HL-60 (cell line): ENCODE data around the gene FAM50B.

Experiments used
- DNase-seq, 2 experiments: peaks; one replicate each; pipeline ENCODE4 v3.0.0-alpha.2; 2010 to 2020; ENCODE audit warnings: low read depth in 1 of 2, low spot score in 1 of 2
- H3K27ac ChIP-seq: fragments of 250-450 bp; sonication (Bioruptor Pico); replicated peaks from 2 replicates; pipeline ENCODE4 v1.5.1; 2020; ENCODE audit warnings: mild to moderate bottlenecking, moderate library complexity
- H3K27me3 ChIP-seq: fragments of 250-450 bp; sonication (Bioruptor Pico); 2 replicates; pipeline ENCODE4 v1.5.1; 2021; ENCODE audit warnings: mild to moderate bottlenecking, moderate library complexity; ENCODE audit not compliant: insufficient read depth, poor library complexity, severe bottlenecking
- H3K4me3 ChIP-seq: replicated peaks from 2 replicates; pipeline ENCODE4 v1.5.1; 2011; ENCODE audit warnings: mild to moderate bottlenecking, control low read depth, low read length; ENCODE audit not compliant: insufficient read depth
- GABPA ChIP-seq: IDR thresholded peaks from 2 replicates; pipeline ENCODE4 v1.6.1; 2012; ENCODE audit warnings: low read depth
- POLR2AphosphoS5 ChIP-seq: IDR thresholded peaks from 2 replicates; pipeline ENCODE4 v1.6.1; 2012; ENCODE audit warnings: low read depth
- SPI1 ChIP-seq: IDR thresholded peaks from 2 replicates; pipeline ENCODE4 v1.6.1; 2012; ENCODE audit warnings: low read depth, mild to moderate bottlenecking, borderline replicate concordance
- TF ChIP-seq, protein P1 (sequence below): IDR thresholded peaks from one replicate; pipeline ENCODE4 v1.5.1; 2011; ENCODE audit warnings: low read length, control low read depth, inconsistent platforms; ENCODE audit not compliant: insufficient read depth
- TF ChIP-seq, protein P2 (sequence below): IDR thresholded peaks from 2 replicates; pipeline ENCODE4 v1.6.1; 2012; ENCODE audit warnings: low read depth; ENCODE audit not compliant: insufficient replicate concordance

FAM50B gene

DNA sequence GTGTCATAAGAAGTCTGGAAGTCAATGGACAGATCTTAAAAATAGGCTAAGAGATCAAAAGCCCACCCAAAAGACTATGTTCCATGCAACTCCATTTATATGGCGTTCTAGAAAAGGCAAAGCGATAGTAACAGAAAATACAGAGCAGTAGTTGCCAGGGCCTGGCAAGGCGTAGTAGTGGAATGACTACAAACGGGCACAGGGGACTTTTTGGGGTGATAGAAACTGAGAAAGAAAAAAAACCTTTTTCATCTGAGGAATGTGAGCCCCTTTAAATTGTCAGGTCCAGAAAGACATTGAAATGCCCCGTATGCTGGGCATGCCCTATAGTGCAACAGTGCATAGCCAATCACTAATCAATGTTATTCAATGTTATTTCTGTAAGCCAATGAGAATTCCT lies 47.2 kb upstream of the FAM50B start:
- Histone ChIP-seq H3K27ac (no peak overlapping the region), H3K4me3 (no peak overlapping the region), H3K27me3 (peaks cover 2% of the 10 kb centered on the region)
- TF ChIP-seq, protein P1, sequence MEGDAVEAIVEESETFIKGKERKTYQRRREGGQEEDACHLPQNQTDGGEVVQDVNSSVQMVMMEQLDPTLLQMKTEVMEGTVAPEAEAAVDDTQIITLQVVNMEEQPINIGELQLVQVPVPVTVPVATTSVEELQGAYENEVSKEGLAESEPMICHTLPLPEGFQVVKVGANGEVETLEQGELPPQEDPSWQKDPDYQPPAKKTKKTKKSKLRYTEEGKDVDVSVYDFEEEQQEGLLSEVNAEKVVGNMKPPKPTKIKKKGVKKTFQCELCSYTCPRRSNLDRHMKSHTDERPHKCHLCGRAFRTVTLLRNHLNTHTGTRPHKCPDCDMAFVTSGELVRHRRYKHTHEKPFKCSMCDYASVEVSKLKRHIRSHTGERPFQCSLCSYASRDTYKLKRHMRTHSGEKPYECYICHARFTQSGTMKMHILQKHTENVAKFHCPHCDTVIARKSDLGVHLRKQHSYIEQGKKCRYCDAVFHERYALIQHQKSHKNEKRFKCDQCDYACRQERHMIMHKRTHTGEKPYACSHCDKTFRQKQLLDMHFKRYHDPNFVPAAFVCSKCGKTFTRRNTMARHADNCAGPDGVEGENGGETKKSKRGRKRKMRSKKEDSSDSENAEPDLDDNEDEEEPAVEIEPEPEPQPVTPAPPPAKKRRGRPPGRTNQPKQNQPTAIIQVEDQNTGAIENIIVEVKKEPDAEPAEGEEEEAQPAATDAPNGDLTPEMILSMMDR: no peak
- no peak for TF ChIP-seq POLR2AphosphoS5
- no peak for TF ChIP-seq SPI1
- TF ChIP-seq GABPA: no peak
- TF ChIP-seq, protein P2, sequence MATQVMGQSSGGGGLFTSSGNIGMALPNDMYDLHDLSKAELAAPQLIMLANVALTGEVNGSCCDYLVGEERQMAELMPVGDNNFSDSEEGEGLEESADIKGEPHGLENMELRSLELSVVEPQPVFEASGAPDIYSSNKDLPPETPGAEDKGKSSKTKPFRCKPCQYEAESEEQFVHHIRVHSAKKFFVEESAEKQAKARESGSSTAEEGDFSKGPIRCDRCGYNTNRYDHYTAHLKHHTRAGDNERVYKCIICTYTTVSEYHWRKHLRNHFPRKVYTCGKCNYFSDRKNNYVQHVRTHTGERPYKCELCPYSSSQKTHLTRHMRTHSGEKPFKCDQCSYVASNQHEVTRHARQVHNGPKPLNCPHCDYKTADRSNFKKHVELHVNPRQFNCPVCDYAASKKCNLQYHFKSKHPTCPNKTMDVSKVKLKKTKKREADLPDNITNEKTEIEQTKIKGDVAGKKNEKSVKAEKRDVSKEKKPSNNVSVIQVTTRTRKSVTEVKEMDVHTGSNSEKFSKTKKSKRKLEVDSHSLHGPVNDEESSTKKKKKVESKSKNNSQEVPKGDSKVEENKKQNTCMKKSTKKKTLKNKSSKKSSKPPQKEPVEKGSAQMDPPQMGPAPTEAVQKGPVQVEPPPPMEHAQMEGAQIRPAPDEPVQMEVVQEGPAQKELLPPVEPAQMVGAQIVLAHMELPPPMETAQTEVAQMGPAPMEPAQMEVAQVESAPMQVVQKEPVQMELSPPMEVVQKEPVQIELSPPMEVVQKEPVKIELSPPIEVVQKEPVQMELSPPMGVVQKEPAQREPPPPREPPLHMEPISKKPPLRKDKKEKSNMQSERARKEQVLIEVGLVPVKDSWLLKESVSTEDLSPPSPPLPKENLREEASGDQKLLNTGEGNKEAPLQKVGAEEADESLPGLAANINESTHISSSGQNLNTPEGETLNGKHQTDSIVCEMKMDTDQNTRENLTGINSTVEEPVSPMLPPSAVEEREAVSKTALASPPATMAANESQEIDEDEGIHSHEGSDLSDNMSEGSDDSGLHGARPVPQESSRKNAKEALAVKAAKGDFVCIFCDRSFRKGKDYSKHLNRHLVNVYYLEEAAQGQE: no peak
- DNase-seq: no peak

DNA sequence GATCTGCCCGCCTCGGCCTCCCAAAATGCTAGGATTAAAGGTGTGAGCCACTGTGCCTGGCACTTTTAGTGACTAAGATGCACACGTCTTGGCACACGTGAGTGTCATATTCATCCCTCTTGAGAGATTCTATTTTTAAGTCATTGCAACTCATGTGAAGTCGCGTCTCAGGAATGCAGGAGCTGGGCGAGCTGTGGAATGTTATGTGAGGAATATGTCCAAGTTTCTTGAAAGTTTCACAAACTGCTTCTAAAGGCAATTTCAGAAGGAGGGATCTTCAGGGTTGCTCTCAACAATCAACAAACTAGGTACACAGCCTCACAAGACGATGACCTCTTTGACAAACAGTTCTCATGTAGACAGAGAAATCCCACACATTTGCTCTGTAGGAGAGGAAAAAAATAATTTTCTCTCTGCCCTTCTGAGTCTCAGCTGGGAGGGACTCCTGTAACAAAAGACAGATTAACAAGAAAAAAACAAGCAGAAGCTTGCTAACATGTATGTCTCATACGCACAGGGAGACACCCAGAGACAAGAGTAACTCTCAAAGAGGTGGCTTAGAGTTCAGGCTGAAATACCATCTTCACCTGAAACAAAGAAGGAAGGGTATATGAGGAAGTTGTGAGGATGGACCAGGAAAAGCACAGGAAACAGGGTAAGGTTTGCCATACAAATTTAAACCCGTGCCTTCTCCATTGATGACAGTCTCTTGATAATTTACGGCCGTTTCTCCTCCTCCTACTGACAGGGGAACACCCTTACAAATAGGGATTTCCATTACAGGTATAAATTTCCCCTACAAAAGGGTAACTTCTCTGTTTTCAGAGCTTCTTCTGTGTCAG lies 45.3 kb upstream of the FAM50B start:
- no peak for DNase-seq
- Histone ChIP-seq H3K27ac (no peak overlapping the region), H3K27me3 (peaks cover 2% of the 10 kb centered on the region), H3K4me3 (no peak overlapping the region)
- TF ChIP-seq, protein P1: no peak
- TF ChIP-seq GABPA: no peak
- no peak for TF ChIP-seq SPI1
- TF ChIP-seq, protein P2: no peak
- no peak for TF ChIP-seq POLR2AphosphoS5

DNA sequence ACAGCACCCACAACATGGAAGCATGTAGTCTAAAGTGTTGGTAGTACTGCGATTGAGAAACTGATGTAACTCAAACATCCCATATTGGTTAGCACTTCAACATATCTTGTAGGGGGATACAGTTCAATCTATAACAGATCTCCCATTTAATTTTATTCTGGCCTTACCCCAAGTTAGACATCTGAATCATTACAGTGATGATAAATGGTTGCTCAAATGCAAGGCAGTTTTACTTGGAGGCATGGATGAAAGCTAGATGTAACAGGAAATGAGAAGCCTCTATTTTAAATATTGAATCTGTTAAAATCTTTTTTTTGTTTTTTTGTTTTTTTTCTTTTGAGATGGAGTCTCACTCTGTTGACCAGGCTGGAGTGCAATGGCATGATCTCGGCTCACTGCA lies 44.2 kb upstream of the FAM50B start:
- peaks cover 2% of the 10 kb centered on the region for H3K27me3 ChIP-seq
- H3K4me3 ChIP-seq: no peak overlapping the region
- TF ChIP-seq, protein P1: no peak
- TF ChIP-seq, protein P2: no peak
- TF ChIP-seq SPI1 (no peak), POLR2AphosphoS5 (no peak), GABPA (no peak)
- no peak overlapping the region for H3K27ac ChIP-seq
- no peak for DNase-seq
